ENCODE data around the gene OTUB2. TPM values are rescaled to one million over a fixed set of nuclear protein-coding genes. Genes with fewer than 3 reads are reported as not detected.

OTUB2 gene
- 1.5 and 2.6 TPM in 2 replicates for total RNA-seq

GRCh38 chr14:94026173-94026888 lies at the start of gene OTUB2:
Gene OTUB2, plus strand, starts transcription at chr14:94026340. Its CDS starts 198 bp downstream, at chr14:94026538.

GRCh38 chr14:93976477-93977057 lies 49.6 kb upstream of the OTUB2 start, which contains the start of gene ASB2:
Gene ASB2, minus strand, starts transcription at chr14:93976570. Its CDS starts 12,031 bp downstream, at chr14:93964539.

GRCh38 chr14:93997082-93997481 lies 29.1 kb upstream of the OTUB2 start, which contains the start of gene CCDC197:
Gene CCDC197, plus strand, starts transcription at chr14:93997301. Its CDS starts 831 bp downstream, at chr14:93998132.

GRCh38 chr14:94080621-94081385 lies 54.7 kb downstream of the OTUB2 start, which contains the start of the genes DDX24 and IFI27L1:
Gene DDX24, minus strand, starts transcription at chr14:94081202. Its CDS starts 1,460 bp downstream, at chr14:94079742.
Gene IFI27L1, plus strand, starts transcription at chr14:94081310. Its CDS starts 15,628 bp downstream, at chr14:94096938.

Other genes with a start within 250 kb of the OTUB2 start
- not detected in 2 replicates for gene PRIMA1, start 237.9 kb upstream of the OTUB2 start, total RNA-seq
- not detected in 2 replicates for gene FAM181A, start 99.0 kb upstream of the OTUB2 start, total RNA-seq
- gene ASB2, start 49.8 kb upstream of the OTUB2 start, total RNA-seq: 2.1 and 4.2 TPM in 2 replicates
- not detected in 2 replicates for gene CCDC197, start 29.0 kb upstream of the OTUB2 start, total RNA-seq
- gene DDX24, start 54.9 kb downstream of the OTUB2 start, total RNA-seq: 138 and 168 TPM in 2 replicates
- gene IFI27L1, start 55.0 kb downstream of the OTUB2 start, total RNA-seq: 11.0 and 22.0 TPM in 2 replicates
- gene IFI27, start 84.4 kb downstream of the OTUB2 start, total RNA-seq: 21.5 and 34.1 TPM in 2 replicates
- 39.6 and 181 TPM in 2 replicates for gene IFI27L2, start 103.3 kb downstream of the OTUB2 start, total RNA-seq
- 1.4 and 2.7 TPM in 2 replicates for gene PPP4R4, start 148.0 kb downstream of the OTUB2 start, total RNA-seq

Measured in smooth muscle cell of the umbilical artery (primary cell).